Jurkat, Clone E6-1 (cell line): ENCODE measurements around the gene CCND2. TPM values are rescaled to one million over a fixed set of nuclear protein-coding genes. Genes with fewer than 3 reads are reported as not detected.
"Not testable (repeated sequence)": the region's sequence is repeated elsewhere in the genome, so short reads cannot be mapped to it uniquely, and the experiment has no call there.

ENCODE experiments used
- DNase-seq: peaks from one replicate; pipeline ENCODE4 v3.0.0-alpha.2; 2011; ENCODE audit warnings: low read depth, low spot score
- H3K4me3 ChIP-seq: 2 replicates; pipeline ENCODE4 v1.5.1; 2011; ENCODE audit warnings: mild to moderate bottlenecking, low read length, control low read depth, moderate library complexity
- polyA plus RNA-seq: library from polyadenylated mRNA; unstranded; fragments of >200 nt; gene quantifications from one replicate; pipeline ENCODE4 v1.2.1, GENCODE V29; 2012; ENCODE audit warnings: missing spikeins; ENCODE audit not compliant: insufficient read length, insufficient read depth

The CCND2 gene
- 0.21 TPM for polyA plus RNA-seq

- H3K4me3 ChIP-seq, result peak within 1 kb of the TSS; percentile 56
- DNase-seq, result no peak
Observed at GRCh38 chr12:4273652-4274395, at the start of gene CCND2. TSS of gene CCND2 (plus strand) at chr12:4273762. CDS start at chr12:4274041, 279 bp downstream.

- no peak overlapping the region for H3K4me3 ChIP-seq
- DNase-seq, result no peak
Observed at GRCh38 chr12:4224206-4224889, 49.2 kb upstream of the CCND2 start.

GRCh38 chr12:4225571-4225970, 48.0 kb upstream of the CCND2 start:
- no peak overlapping the region for H3K4me3 ChIP-seq
- DNase-seq, result no peak

GRCh38 chr12:4227046-4227445, 46.5 kb upstream of the CCND2 start:
- no peak overlapping the region for H3K4me3 ChIP-seq
- DNase-seq, result no peak

- no peak for DNase-seq
- no peak overlapping the region for H3K4me3 ChIP-seq
Observed at GRCh38 chr12:4228122-4228580, 45.4 kb upstream of the CCND2 start.

GRCh38 chr12:4230526-4230925, 43.0 kb upstream of the CCND2 start:
- no peak overlapping the region for H3K4me3 ChIP-seq
- no peak for DNase-seq

GRCh38 chr12:4238577-4238976, 35.0 kb upstream of the CCND2 start:
- no peak for DNase-seq

GRCh38 chr12:4239746-4240145, 33.8 kb upstream of the CCND2 start:
- no peak for DNase-seq
- no peak overlapping the region for H3K4me3 ChIP-seq

More at GRCh38 chr12:4238577-4238976, 35.0 kb upstream of the CCND2 start:
- no peak overlapping the region for H3K4me3 ChIP-seq

- no peak overlapping the region for H3K4me3 ChIP-seq
- DNase-seq, result no peak
Observed at GRCh38 chr12:4240161-4240783, 33.3 kb upstream of the CCND2 start.

GRCh38 chr12:4240981-4241380, 32.6 kb upstream of the CCND2 start:
- DNase-seq, result no peak
- no peak overlapping the region for H3K4me3 ChIP-seq

- no peak overlapping the region for H3K4me3 ChIP-seq
- no peak for DNase-seq
Observed at GRCh38 chr12:4241592-4241991, 32.0 kb upstream of the CCND2 start.

- H3K4me3 ChIP-seq, result no peak overlapping the region
- DNase-seq, result no peak
Observed at GRCh38 chr12:4242595-4242994, 31.0 kb upstream of the CCND2 start.

- no peak for DNase-seq
- no peak overlapping the region for H3K4me3 ChIP-seq
Observed at GRCh38 chr12:4243091-4243490, 30.5 kb upstream of the CCND2 start.

- DNase-seq, H3K4me3 ChIP-seq: not testable (repeated sequence)
Observed at GRCh38 chr12:4243491-4244100, 30.0 kb upstream of the CCND2 start.

- no peak overlapping the region for H3K4me3 ChIP-seq
- DNase-seq, result no peak
Observed at GRCh38 chr12:4244868-4245267, 28.7 kb upstream of the CCND2 start.

- no peak for DNase-seq
- no peak overlapping the region for H3K4me3 ChIP-seq
Observed at GRCh38 chr12:4245446-4245845, 28.1 kb upstream of the CCND2 start.

- no peak for DNase-seq
- no peak overlapping the region for H3K4me3 ChIP-seq
Observed at GRCh38 chr12:4246116-4246515, 27.4 kb upstream of the CCND2 start.

GRCh38 chr12:4250691-4251090, 22.9 kb upstream of the CCND2 start:
- H3K4me3 ChIP-seq, result no peak overlapping the region
- DNase-seq, result no peak

- H3K4me3 ChIP-seq, result no peak overlapping the region
- DNase-seq, result no peak
Observed at GRCh38 chr12:4251216-4251891, 22.2 kb upstream of the CCND2 start.
